Choroid plexus epithelial cell (primary cell): Measurements from ENCODE around the gene DLD.
A peak's percentile ranks its signal among the peaks of the same experiment; 100 is the strongest.
"Not testable (repeated sequence)": the region's sequence is repeated elsewhere in the genome, so short reads cannot be mapped to it uniquely, and the experiment has no call there.

Source experiments
- DNase-seq: peaks from one replicate; pipeline ENCODE4 v3.0.0-alpha.2; 2010; ENCODE audit warnings: low read depth
- H3K4me3 ChIP-seq: 2 replicates; pipeline ENCODE4 v1.5.1; 2011; ENCODE audit warnings: low read depth, mild to moderate bottlenecking, control low read depth, low read length, moderate library complexity
- CTCF ChIP-seq: conservative IDR thresholded peaks from 2 replicates; pipeline ENCODE4 v1.5.1; 2011; ENCODE audit warnings: low read depth, mild to moderate bottlenecking, control low read depth, inconsistent platforms, low read length, moderate library complexity

DLD gene, protein sequence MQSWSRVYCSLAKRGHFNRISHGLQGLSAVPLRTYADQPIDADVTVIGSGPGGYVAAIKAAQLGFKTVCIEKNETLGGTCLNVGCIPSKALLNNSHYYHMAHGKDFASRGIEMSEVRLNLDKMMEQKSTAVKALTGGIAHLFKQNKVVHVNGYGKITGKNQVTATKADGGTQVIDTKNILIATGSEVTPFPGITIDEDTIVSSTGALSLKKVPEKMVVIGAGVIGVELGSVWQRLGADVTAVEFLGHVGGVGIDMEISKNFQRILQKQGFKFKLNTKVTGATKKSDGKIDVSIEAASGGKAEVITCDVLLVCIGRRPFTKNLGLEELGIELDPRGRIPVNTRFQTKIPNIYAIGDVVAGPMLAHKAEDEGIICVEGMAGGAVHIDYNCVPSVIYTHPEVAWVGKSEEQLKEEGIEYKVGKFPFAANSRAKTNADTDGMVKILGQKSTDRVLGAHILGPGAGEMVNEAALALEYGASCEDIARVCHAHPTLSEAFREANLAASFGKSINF

GRCh38 chr7:107890962-107891635 lies at the start of gene DLD:
DLD (plus strand) TSS chr7:107891183; CDS start chr7:107891251, 68 bp downstream.
- peak; percentile 92 for DNase-seq
- TF ChIP-seq CTCF: no peak
- peak within 1 kb of the TSS; percentile 89 for H3K4me3 ChIP-seq

GRCh38 chr7:107842213-107842612 lies 48.8 kb upstream of the DLD start:
- no peak overlapping the region for H3K4me3 ChIP-seq
- DNase-seq: no peak
- TF ChIP-seq CTCF: no peak

DNA sequence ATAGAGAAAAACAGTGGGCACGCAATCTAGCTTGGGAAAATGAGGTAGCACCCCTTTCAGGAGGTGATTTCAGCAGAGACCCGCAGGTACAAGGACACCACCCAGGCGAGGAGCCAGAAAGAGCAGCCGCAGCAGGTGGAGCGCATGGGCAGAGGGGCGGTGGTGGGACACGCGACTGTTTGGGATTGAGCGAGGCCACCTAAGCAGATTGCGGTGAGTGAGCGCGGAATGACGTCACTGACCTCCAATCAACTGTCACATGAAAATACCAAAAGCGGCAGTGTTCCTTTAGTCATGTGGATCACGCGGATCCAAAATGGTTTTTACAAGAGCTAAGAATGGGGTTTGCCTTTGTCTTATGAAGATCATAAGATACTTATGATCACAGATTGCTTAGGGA lies 47.8 kb upstream of the DLD start:
- DNase-seq: no peak
- H3K4me3 ChIP-seq: no peak overlapping the region
- no peak for TF ChIP-seq CTCF

GRCh38 chr7:107846324-107846723 lies 44.7 kb upstream of the DLD start:
- TF ChIP-seq CTCF: no peak
- no peak overlapping the region for H3K4me3 ChIP-seq
- DNase-seq: no peak

DNA sequence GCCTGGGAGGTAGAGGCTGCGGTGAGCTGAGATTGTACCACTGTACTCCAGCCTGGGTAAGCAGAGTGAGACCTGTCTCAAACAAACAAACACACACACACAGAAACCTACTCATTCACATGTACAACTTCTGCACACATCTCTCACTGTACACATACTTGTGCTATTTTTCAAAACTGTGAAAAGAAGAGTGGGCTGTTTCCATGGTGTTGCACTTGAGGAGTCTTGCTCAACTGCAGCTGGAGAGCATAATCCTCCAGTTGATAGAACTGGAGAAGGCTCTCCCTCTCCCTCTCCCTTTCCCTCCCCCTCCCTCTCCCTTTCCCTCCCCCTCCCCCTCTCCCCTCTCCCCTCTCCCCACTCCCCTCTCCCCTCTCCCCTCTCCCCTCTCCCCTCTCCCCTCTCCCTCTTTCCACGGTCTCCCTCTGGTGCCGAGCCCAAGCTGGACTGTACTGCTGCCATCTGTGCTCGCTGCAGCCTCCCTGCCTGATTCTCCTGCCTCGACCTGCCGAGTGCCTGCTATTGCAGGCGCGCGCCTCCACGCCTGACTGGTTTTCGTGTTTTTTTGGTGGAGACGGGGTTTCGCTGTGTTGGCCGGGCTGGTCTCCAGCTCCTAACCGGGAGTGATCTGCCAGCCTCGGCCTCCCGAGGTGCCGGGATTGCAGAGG lies 43.7 kb upstream of the DLD start:
- TF ChIP-seq CTCF: no peak
- no peak for DNase-seq
- no peak overlapping the region for H3K4me3 ChIP-seq

- DNase-seq, H3K4me3 ChIP-seq: not testable (repeated sequence)
Measured at GRCh38 chr7:107847836-107848175, 43.2 kb upstream of the DLD start.

DNA sequence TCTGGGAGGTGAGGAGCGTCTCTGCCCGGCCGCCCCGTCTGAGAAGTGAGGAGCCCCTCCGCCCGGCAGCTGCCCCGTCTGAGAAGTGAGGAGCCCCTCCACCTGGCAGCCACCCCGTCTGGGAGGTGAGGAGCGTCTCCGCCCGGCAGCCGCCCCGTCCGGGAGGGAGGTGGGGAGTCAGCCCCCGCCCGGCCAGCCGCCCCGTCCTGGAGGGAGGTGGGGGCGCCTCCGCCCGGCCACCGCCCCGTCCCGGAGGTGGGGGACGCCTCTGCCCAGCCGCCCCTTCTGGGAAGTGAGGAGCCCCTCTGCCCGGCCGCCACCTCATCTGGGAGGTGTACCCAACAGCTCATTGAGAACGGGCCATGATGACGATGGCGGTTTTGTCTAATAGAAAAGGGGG lies 42.8 kb upstream of the DLD start:
- DNase-seq, H3K4me3 ChIP-seq: not testable (repeated sequence)
